K562 (cell line): ENCODE data around the gene S100A2. TPM values are rescaled to one million over a fixed set of nuclear protein-coding genes. Genes with fewer than 3 reads are reported as not detected.

ENCODE experiments used
- ATAC-seq: fragments of 200-7000 bp; cut with Tn5 transposase; 3 replicates; pipeline ENCODE4 v1.9.1; 2020; ENCODE audit warnings: moderate library complexity
- BruUV-seq: library from RNA; stranded (reverse); fragments of 400-500 nt; replicated peaks from 2 replicates; lab custom pipeline; 2021; lab: Mats Ljungman, UMichigan
- CTCF ChIA-PET: fragments of 300-600 bp; formaldehyde crosslinking; extraction: SDS; loops from one replicate; lab custom pipeline; 2021; ENCODE audit warnings: low intra/inter-chr PET ratio; lab: Yijun Ruan, JAX
- POLR2A ChIA-PET: fragments of 300-600, 350-650 bp; sonication (Branson Sonifier 250); formaldehyde crosslinking; extraction: SDS; loops from one replicate; lab custom pipeline; 2021; ENCODE audit warnings: antibody characterized with exemption, inconsistent platforms; lab: Yijun Ruan, JAX
- DNase-seq, 4 experiments: peaks; one replicate each; pipeline versions ENCODE4 v3.0.0 to v3.0.0-alpha.2; 2011 to 2018; ENCODE audit warnings: low spot score in 3 of 4, mixed read lengths in 3 of 4; ENCODE audit errors: extremely low read depth in 1 of 4
- FAIRE-seq: peaks from 2 replicates; lab custom pipeline; 2011; peaks lifted over from hg19 to GRCh38; lab: Jason Lieb, UNC
- H2AFZ ChIP-seq: 2 replicates; pipeline ENCODE4 v1.6.0; 2011; ENCODE audit warnings: low read depth, low read length, control low read depth, inconsistent platforms
- H3K27ac ChIP-seq: fragments of 200-600 bp; 3 replicates; pipeline ENCODE4 v1.8.0; 2011; ENCODE audit warnings: low read depth, mild to moderate bottlenecking, control low read depth, inconsistent platforms, low read length, moderate library complexity, mixed read lengths; ENCODE audit errors: extremely low read depth
- H3K27me3 ChIP-seq, 2 experiments: fragments of 300-600 bp in 1 of 2; 2 replicates in 1 of 2; 3 replicates in 1 of 2; pipeline versions ENCODE4 v1.6.0 to v1.8.0; 2011; ENCODE audit warnings: inconsistent platforms in 2 of 2, low read length in 2 of 2, mild to moderate bottlenecking in 1 of 2, mixed read lengths in 1 of 2, moderate library complexity in 1 of 2; ENCODE audit not compliant: control insufficient read depth in 2 of 2, insufficient read depth in 2 of 2
- H3K36me3 ChIP-seq: fragments of 300-600 bp; 3 replicates; pipeline ENCODE4 v1.8.0; 2011; ENCODE audit warnings: mild to moderate bottlenecking, low read length, inconsistent platforms; ENCODE audit not compliant: control insufficient read depth, insufficient read depth
- H3K4me1 ChIP-seq, 2 experiments: fragments of 200-600 bp in 1 of 2; replicated peaks in 1 of 2; 2 replicates in 1 of 2; 3 replicates in 1 of 2; pipeline versions ENCODE4 v1.5.1 to v1.8.0; 2011; ENCODE audit warnings: inconsistent platforms in 2 of 2, low read length in 2 of 2, mild to moderate bottlenecking in 1 of 2, mixed read lengths in 1 of 2, moderate library complexity in 1 of 2; ENCODE audit not compliant: control insufficient read depth in 2 of 2, insufficient read depth in 2 of 2
- H3K4me2 ChIP-seq: 2 replicates; pipeline ENCODE4 v1.6.1; 2011; ENCODE audit warnings: low read length, control low read depth, inconsistent platforms, mixed read lengths; ENCODE audit not compliant: insufficient read depth
- H3K4me3 ChIP-seq: fragments of 200-600 bp; sonication (generic), shearing (Covaris generic); 2 replicates; pipeline ENCODE4 v1.5.1; 2016; ENCODE audit warnings: control low read depth, inconsistent platforms
- H3K79me2 ChIP-seq: fragments of 200-600 bp; 3 replicates; pipeline ENCODE4 v1.8.0; 2011; ENCODE audit warnings: low read length, inconsistent platforms; ENCODE audit not compliant: control insufficient read depth, insufficient read depth
- H3K9ac ChIP-seq, 2 experiments: 2 replicates each; pipeline versions ENCODE4 v1.6.0 to v1.6.1; 2011; ENCODE audit warnings: low read depth in 2 of 2, low read length in 2 of 2, control low read depth in 1 of 2, inconsistent platforms in 1 of 2, mild to moderate bottlenecking in 1 of 2, mixed read lengths in 1 of 2; ENCODE audit not compliant: insufficient read depth in 1 of 2
- H3K9me1 ChIP-seq: one replicate; pipeline ENCODE4 v1.6.0; 2011; ENCODE audit warnings: inconsistent platforms, mild to moderate bottlenecking, low read length, moderate library complexity; ENCODE audit not compliant: control insufficient read depth, insufficient read depth
- H3K9me3 ChIP-seq: replicated peaks from 2 replicates; pipeline ENCODE4 v1.5.1; 2011; ENCODE audit warnings: low read depth, low read length, inconsistent platforms; ENCODE audit not compliant: control insufficient read depth, insufficient read depth
- H4K20me1 ChIP-seq: replicated peaks from 2 replicates; pipeline ENCODE4 v1.6.1; 2011; ENCODE audit warnings: low read length, inconsistent platforms, mixed read lengths; ENCODE audit not compliant: control insufficient read depth, insufficient read depth
- ATF7 ChIP-seq: fragments of 450-650 bp; IDR thresholded peaks from 2 replicates; pipeline ENCODE4 v1.7.1; 2014; ENCODE audit warnings: mild to moderate bottlenecking, moderate library complexity
- CTCF ChIP-seq, 3 experiments: IDR thresholded peaks in 2 of 3; conservative IDR thresholded peaks in 1 of 3; 2 replicates each; pipeline ENCODE4 v1.5.1; 2011 to 2012; ENCODE audit warnings: low read length in 3 of 3, mild to moderate bottlenecking in 3 of 3, control low read depth in 2 of 3, improper control_type of control experiment in 1 of 3, inconsistent platforms in 1 of 3, low read depth in 1 of 3, mixed read lengths in 1 of 3, moderate library complexity in 1 of 3; ENCODE audit not compliant: insufficient read depth in 2 of 3
- FOXA1 ChIP-seq: fragments of 450-650 bp; IDR thresholded peaks from 2 replicates; pipeline ENCODE4 v1.6.1; 2016; ENCODE audit warnings: mild to moderate bottlenecking, borderline replicate concordance
- MAX ChIP-seq: sonication (generic); formaldehyde crosslinking; IDR thresholded peaks from 2 replicates; pipeline ENCODE4 v1.9.0; 2022; ENCODE audit warnings: mild to moderate bottlenecking, missing genetic modification reagents
- NFRKB ChIP-seq: fragments of 450-650 bp; IDR thresholded peaks from 2 replicates; pipeline ENCODE4 v1.6.1; 2016; ENCODE audit warnings: low read depth
- POLR2AphosphoS5 ChIP-seq: IDR thresholded peaks from 2 replicates; pipeline ENCODE4 v1.6.1; 2011; ENCODE audit warnings: mild to moderate bottlenecking, low read depth, low read length, moderate library complexity; ENCODE audit not compliant: control insufficient read depth, insufficient read depth
- PTTG1 ChIP-seq: fragments of 450-650 bp; IDR thresholded peaks from 2 replicates; pipeline ENCODE4 v1.6.1; 2016; ENCODE audit warnings: low read depth, mild to moderate bottlenecking, missing genetic modification characterization, missing compliant biosample characterization
- ZBTB7A ChIP-seq: IDR thresholded peaks from 2 replicates; pipeline ENCODE4 v1.6.1; 2011; ENCODE audit warnings: low read depth, mild to moderate bottlenecking, low read length, moderate library complexity, borderline replicate concordance; ENCODE audit not compliant: control insufficient read depth
- WGBS: fragments of 100-300 bp; shearing (Covaris generic); methylation state at CpG from one replicate; pipeline ENCODE4 v1.1.6; 2016; ENCODE audit warnings: low coverage, mixed read lengths; ENCODE audit not compliant: insufficient coverage; ENCODE audit errors: missing lambda C conversion rate; 5-methylcytosine and 5-hydroxymethylcytosine counted together
- in situ Hi-C: fragments of 300-500 bp; cut with MboI; formaldehyde crosslinking; loops from 4 replicates; pipeline ENCODE4 v1.15.0; 2018; ENCODE audit warnings: inconsistent platforms, mixed read lengths
- intact Hi-C: fragments of 100-400 bp; cut with micrococcal nuclease; formaldehyde crosslinking; loops from 2 replicates; pipeline ENCODE4 v1.14.2; 2022
- polyA plus RNA-seq, 8 experiments: library from polyadenylated mRNA; depleted of rRNA in 4 of 8; stranded (reverse) in 5 of 8; unstranded in 3 of 8; fragments of >200 nt; fragmentation: Nextera tagmentation in 2 of 8; fragmentation: Illumina TruSeq in 1 of 8; extraction: Ambion mirVana in 2 of 8; extraction: Trizol in 1 of 8; gene quantifications; 2 replicates each; pipeline versions ENCODE4 v1.2.1 to v1.2.3, GENCODE V29; 2011 to 2014; ENCODE audit warnings: inconsistent platforms in 1 of 8, missing spikeins in 1 of 8
- total RNA-seq, 7 experiments: library from RNA; depleted of rRNA in 6 of 7; stranded (reverse); fragments of >200 nt in 6 of 7; fragmentation: Illumina TruSeq in 2 of 7; extraction: Trizol in 2 of 7; gene quantifications; 2 replicates each; pipeline versions ENCODE4 v1.2.1 to v1.2.3, GENCODE V29; 2011 to 2021; ENCODE audit warnings: low replicate concordance in 1 of 7

Gene S100A2
- total and polyA plus RNA-seq, 9 of the 15 experiments (the other 6 are each of a cell fraction or from before 2014, with no cell fraction given) = 0.28 to 0.65 (median 0.44) TPM; not detected in 4

- no peak for TF ChIP-seq CTCF (IDR thresholded peaks at IDR 0.05 in 2 of 3, conservative IDR thresholded peaks at IDR 0.05 in 1 of 3; ENCODE audit: insufficient read depth in 2 of 3, low read depth in 1 of 3, low read length in 3 of 3)
- 0 out of 2 replicates have a peak, but pooled peaks have one; percentile 25 for TF ChIP-seq PTTG1 (tag)
- TF ChIP-seq ZBTB7A = no peak
- TF ChIP-seq NFRKB = peak; percentile 33
Observed at GRCh38 chr1:153565529-153566374, at the start of gene S100A2 (continued).

- TF ChIP-seq MAX (no peak), ATF7 (no peak), POLR2AphosphoS5 (no peak), FOXA1 (no peak)
- TF ChIP-seq, all 486 proteins: peak for 0
- in situ Hi-C loops = no loop called here
- H3K4me3 ChIP-seq = no peak overlapping the region
- CTCF ChIA-PET = no interaction called here
- intact Hi-C loops = no loop called here
- H3K9me1 ChIP-seq = no peaks in the 10 kb centered on the region
- no peaks in the 10 kb centered on the region for H3K36me3 ChIP-seq
- H3K27ac ChIP-seq = no peak overlapping the region
- peak overlapping the region in 1 of 2 experiments; percentile 48; a peak in 1 of 4 replicates for H3K9ac ChIP-seq
- DNase-seq = no peak
- peaks cover 18 to 36% of the 10 kb centered on the region in 2 experiments for H3K4me1 ChIP-seq
- no peak overlapping the region for H3K4me2 ChIP-seq
- no peak for FAIRE-seq
- no peaks in the 10 kb centered on the region for H3K79me2 ChIP-seq
- H4K20me1 ChIP-seq = no peaks in the 10 kb centered on the region
- no peaks in the 10 kb centered on the region for H3K9me3 ChIP-seq
- no peak for ATAC-seq
- 48% methylated on average over 2 of the region's 2 CpGs for WGBS
- BruUV-seq = no TSS peak
- POLR2A ChIA-PET = interaction anchor here (0.6 to 6.8 kb wide), 7 partner anchors 9 to 258 kb away, joined by 3 to 70 read pairs (median 5); partner anchors contain the start of genes S100A1 and S100A13
- H2AFZ ChIP-seq = no peak overlapping the region
- H3K27me3 ChIP-seq = no peaks in the 10 kb centered on the region
Observed at GRCh38 chr1:153615406-153615805, 49.8 kb upstream of the S100A2 start.
